ENCODE data around the gene XXYLT1. TPM values are rescaled to one million over a fixed set of nuclear protein-coding genes. Genes with fewer than 3 reads are reported as not detected.
"Not testable (repeated sequence)": the region's sequence is repeated elsewhere in the genome, so short reads cannot be mapped to it uniquely, and the experiment has no call there.

The XXYLT1 gene
- total RNA-seq, 1 donor from 2014 or later: 25.4 TPM

DNA sequence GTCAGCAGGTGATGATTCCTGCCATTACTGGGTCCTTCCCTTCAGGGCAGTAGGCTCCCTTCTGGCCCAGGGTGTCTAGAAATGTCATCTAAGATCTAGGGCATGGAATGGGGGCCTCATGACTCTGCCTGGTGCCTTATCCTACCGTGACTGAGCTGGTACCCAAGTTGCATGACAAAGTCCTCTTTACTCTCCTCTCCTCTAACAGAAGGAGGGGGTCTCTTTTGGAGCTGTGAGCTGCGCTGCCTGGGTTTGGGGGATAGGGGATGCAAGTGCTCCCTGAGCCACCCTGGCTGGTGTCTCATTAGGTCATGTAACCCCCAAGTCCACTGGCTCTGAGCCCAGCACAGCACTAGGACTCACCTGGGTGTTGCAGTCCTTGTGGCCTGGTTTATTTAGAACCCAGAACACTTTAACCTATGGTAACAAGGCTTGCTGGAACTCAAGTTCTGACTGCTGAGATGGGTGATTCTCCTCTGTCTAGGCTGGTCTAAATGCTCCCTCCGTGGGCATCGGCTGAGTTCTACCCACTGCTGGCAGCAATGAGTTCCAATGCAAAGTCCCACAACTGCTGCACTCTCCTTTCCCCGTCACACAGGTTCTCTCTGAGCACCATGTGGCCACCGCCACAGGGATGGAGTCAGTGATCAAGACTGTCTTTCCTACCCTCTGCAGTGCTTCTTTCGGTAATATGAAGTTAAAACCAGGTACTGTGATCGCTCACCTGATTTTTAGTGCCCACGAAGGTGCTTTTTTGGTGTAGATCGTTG lies 34.0 kb downstream of the XXYLT1 start:
- H3K36me3 Mint-ChIP-seq (ENCODE audit: insufficient read depth): peaks cover 9% of the 10 kb centered on the region
- TF ChIP-seq, protein P1, sequence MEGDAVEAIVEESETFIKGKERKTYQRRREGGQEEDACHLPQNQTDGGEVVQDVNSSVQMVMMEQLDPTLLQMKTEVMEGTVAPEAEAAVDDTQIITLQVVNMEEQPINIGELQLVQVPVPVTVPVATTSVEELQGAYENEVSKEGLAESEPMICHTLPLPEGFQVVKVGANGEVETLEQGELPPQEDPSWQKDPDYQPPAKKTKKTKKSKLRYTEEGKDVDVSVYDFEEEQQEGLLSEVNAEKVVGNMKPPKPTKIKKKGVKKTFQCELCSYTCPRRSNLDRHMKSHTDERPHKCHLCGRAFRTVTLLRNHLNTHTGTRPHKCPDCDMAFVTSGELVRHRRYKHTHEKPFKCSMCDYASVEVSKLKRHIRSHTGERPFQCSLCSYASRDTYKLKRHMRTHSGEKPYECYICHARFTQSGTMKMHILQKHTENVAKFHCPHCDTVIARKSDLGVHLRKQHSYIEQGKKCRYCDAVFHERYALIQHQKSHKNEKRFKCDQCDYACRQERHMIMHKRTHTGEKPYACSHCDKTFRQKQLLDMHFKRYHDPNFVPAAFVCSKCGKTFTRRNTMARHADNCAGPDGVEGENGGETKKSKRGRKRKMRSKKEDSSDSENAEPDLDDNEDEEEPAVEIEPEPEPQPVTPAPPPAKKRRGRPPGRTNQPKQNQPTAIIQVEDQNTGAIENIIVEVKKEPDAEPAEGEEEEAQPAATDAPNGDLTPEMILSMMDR (IDR thresholded peaks at IDR 0.05; ENCODE audit: unreplicated experiment): no peak
- peaks cover 5% of the 10 kb centered on the region for H3K9me3 Mint-ChIP-seq (ENCODE audit: low read depth)
- DNase-seq (ENCODE audit: low spot score, unreplicated experiment): no peak
- peaks cover 13% of the 10 kb centered on the region for H3K4me1 Mint-ChIP-seq (ENCODE audit: low read depth)
- no peak overlapping the region for H3K4me3 Mint-ChIP-seq (ENCODE audit: low read depth)
- no peak overlapping the region for H3K27ac Mint-ChIP-seq
- no peaks in the 10 kb centered on the region for H3K27me3 Mint-ChIP-seq

DNA sequence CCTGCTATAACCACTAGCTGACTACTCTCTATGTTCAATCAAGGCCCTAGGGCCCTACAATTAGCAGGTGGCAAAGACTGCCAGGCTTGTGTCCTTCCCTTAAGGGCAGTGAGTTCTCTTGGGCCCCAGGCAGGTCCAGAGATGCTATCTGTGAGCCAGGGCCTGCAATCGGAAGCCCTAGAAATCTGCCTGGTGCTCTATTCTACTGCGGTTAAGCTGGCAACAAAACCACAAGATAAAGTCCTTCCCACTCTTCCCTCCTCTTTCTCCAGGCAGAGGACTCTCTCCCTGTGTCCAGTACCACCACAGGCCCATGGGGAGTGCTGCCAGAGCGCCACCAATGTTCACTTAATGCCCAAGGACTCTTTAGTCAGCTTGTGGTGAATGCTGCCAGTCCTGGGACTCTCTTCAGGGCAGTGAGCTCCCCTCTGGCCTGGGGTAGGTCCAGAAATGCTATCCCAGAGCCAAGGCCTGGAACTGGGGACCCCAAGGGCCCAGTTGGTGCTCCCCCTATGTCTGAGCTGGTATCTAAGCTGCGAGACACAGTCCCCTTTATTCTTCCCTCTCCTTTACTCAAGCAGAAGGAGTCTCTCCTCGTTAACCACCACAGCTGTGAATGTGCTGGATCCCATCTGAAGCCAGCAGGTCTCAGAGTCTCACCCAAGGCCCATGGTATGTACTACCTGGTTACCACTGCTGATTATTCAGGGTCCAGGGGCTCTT lies 34.7 kb downstream of the XXYLT1 start:
- no peaks in the 10 kb centered on the region for H3K27me3 Mint-ChIP-seq
- H3K36me3 Mint-ChIP-seq (ENCODE audit: insufficient read depth): peaks cover 9% of the 10 kb centered on the region
- DNase-seq (ENCODE audit: low spot score, unreplicated experiment): no peak
- H3K4me1 Mint-ChIP-seq (ENCODE audit: low read depth): peaks cover 6% of the 10 kb centered on the region
- no peak overlapping the region for H3K27ac Mint-ChIP-seq
- H3K4me3 Mint-ChIP-seq (ENCODE audit: low read depth): no peak overlapping the region
- TF ChIP-seq, protein P1 (IDR thresholded peaks at IDR 0.05; ENCODE audit: unreplicated experiment): no peak
- H3K9me3 Mint-ChIP-seq (ENCODE audit: low read depth): peaks cover 8% of the 10 kb centered on the region

DNA sequence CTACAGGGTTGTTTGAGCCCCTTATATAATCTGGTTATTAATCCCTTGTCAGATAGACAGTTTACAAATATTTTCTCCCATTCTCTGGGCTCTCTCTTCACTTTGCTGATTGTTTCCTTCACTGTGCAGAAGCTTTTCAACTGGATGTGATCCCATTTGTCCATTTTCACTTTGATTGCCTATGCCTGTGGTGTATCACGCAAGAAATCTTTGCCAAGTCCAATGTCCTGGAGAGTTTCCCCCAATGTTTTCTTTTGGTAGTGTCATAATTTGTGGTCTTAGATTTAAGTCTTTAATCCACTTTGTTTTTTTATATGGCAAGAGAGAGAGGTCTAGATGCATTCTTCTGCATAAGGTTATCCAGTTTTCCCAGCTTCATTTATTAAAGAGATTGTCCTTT lies 40.7 kb downstream of the XXYLT1 start:
- H3K27me3 Mint-ChIP-seq: no peaks in the 10 kb centered on the region
- H3K27ac Mint-ChIP-seq: no peak overlapping the region
- H3K4me3 Mint-ChIP-seq (ENCODE audit: low read depth): no peak overlapping the region
- TF ChIP-seq, protein P1 (IDR thresholded peaks at IDR 0.05; ENCODE audit: unreplicated experiment): no peak
- peaks cover 14% of the 10 kb centered on the region for H3K9me3 Mint-ChIP-seq (ENCODE audit: low read depth)
- peaks cover 12% of the 10 kb centered on the region for H3K36me3 Mint-ChIP-seq (ENCODE audit: insufficient read depth)
- no peak for DNase-seq (ENCODE audit: low spot score, unreplicated experiment)
- no peaks in the 10 kb centered on the region for H3K4me1 Mint-ChIP-seq (ENCODE audit: low read depth)

DNA sequence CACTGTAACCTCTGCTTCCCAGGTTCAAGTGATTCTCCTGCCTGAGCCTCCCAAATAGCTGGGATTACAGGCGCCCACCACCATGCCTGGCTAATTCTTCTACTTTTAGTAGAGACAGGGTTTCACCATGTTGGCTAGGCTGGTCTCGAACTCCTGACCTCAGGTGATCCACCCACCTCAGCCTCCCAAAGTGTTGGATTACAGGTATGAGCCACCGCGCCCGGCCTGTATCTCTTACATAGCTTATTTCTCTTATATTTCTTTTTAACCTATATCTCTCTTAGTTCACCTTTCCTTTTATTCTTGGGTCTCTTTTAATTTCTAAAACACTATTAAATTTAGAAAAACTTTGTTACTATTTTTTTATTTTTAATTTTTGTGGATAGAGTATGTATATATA lies 42.1 kb downstream of the XXYLT1 start:
- not testable (repeated sequence) for H3K27ac Mint-ChIP-seq; H3K27me3 Mint-ChIP-seq; DNase-seq (ENCODE audit: low spot score, unreplicated experiment); H3K4me3 Mint-ChIP-seq (ENCODE audit: low read depth); H3K4me1 Mint-ChIP-seq (ENCODE audit: low read depth); H3K36me3 Mint-ChIP-seq (ENCODE audit: insufficient read depth)
- H3K9me3 Mint-ChIP-seq (ENCODE audit: low read depth): peaks cover 14% of the 10 kb centered on the region

DNA sequence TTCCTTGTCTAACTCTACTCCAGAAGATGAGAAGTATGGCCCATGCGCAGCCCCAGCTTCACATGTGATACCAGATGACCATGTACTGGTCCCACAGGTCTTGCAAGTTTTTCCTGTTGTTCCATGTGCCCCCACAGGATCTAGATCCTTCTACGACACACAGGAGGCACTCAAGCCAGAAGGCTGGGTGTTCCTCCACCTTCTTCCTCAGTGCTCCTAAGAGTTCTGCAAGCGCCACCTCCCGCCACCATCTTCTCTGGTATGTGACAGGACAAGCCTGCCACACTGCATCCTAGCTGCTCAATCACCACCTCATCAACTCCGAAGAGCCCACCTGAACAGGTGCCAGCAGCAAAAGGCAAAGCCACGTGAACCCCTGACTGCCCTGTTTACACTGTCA lies 43.1 kb downstream of the XXYLT1 start:
- Mint-ChIP-seq H3K27me3 (no peaks in the 10 kb centered on the region), H3K9me3 (ENCODE audit: low read depth) (peaks cover 9% of the 10 kb centered on the region)

More for the DNA sequence above, 43.1 kb downstream of the XXYLT1 start:
- Mint-ChIP-seq H3K36me3 (ENCODE audit: insufficient read depth) (peaks cover 6% of the 10 kb centered on the region), H3K4me3 (ENCODE audit: low read depth) (no peak overlapping the region), H3K27ac (no peak overlapping the region), H3K4me1 (ENCODE audit: low read depth) (no peaks in the 10 kb centered on the region)
- DNase-seq (ENCODE audit: low spot score, unreplicated experiment): no peak
- TF ChIP-seq, protein P1 (IDR thresholded peaks at IDR 0.05; ENCODE audit: unreplicated experiment): no peak

All from progenitor cell of endocrine pancreas (in vitro differentiated cells).